Neuronal stem cell (in vitro differentiated cells): ENCODE measurements around the gene ZACN.
"Not testable (repeated sequence)": the region's sequence is repeated elsewhere in the genome, so short reads cannot be mapped to it uniquely, and the experiment has no call there.

Experiments
- DNase-seq: peaks from one replicate; pipeline ENCODE4 v3.0.0-alpha.2; 2013; ENCODE audit warnings: low spot score
- H2AFZ ChIP-seq: one replicate; pipeline ENCODE4 v1.6.1; 2013; ENCODE audit warnings: mild to moderate bottlenecking, low read length, inconsistent platforms
- H2AK5ac ChIP-seq: 2 replicates; pipeline ENCODE4 v1.6.1; 2013; ENCODE audit warnings: low read depth, mild to moderate bottlenecking, inconsistent platforms, low read length, moderate library complexity, mixed read lengths
- H2BK120ac ChIP-seq: 2 replicates; pipeline ENCODE4 v1.6.1; 2013; ENCODE audit warnings: low read depth, mild to moderate bottlenecking, inconsistent platforms, low read length, moderate library complexity, mixed read lengths
- H2BK12ac ChIP-seq: one replicate; pipeline ENCODE4 v1.6.1; 2013; ENCODE audit warnings: low read length, inconsistent platforms
- H2BK15ac ChIP-seq: 2 replicates; pipeline ENCODE4 v1.6.1; 2013; ENCODE audit warnings: mild to moderate bottlenecking, low read length, inconsistent platforms, mixed read lengths
- H2BK5ac ChIP-seq: one replicate; pipeline ENCODE4 v1.6.1; 2013; ENCODE audit warnings: inconsistent platforms, mild to moderate bottlenecking, low read length, moderate library complexity
- H3K14ac ChIP-seq: one replicate; pipeline ENCODE4 v1.6.1; 2013; ENCODE audit warnings: low read length, inconsistent platforms
- H3K18ac ChIP-seq: 2 replicates; pipeline ENCODE4 v1.6.1; 2013; ENCODE audit warnings: low read length, inconsistent platforms
- H3K23ac ChIP-seq: 2 replicates; pipeline ENCODE4 v1.6.1; 2013; ENCODE audit warnings: low read depth, mild to moderate bottlenecking, mixed read lengths, low read length, inconsistent platforms; ENCODE audit not compliant: poor library complexity
- H3K27ac ChIP-seq: replicated peaks from 3 replicates; pipeline ENCODE4 v1.5.1; 2013; ENCODE audit warnings: low read length, inconsistent platforms
- H3K27me3 ChIP-seq, 3 experiments: 2 replicates each; pipeline ENCODE4 v1.6.1; 2013; ENCODE audit warnings: low read length in 3 of 3, mild to moderate bottlenecking in 2 of 3, inconsistent platforms in 1 of 3, low read depth in 1 of 3, mixed read lengths in 1 of 3, moderate library complexity in 1 of 3; ENCODE audit not compliant: control insufficient read depth in 3 of 3, insufficient read depth in 3 of 3
- H3K36me3 ChIP-seq, 2 donors: replicated peaks in 1 of 2; 2 replicates each; pipeline ENCODE4 v1.6.1; 2013; ENCODE audit warnings: low read length in 2 of 2; ENCODE audit not compliant: control insufficient read depth in 2 of 2, insufficient read depth in 2 of 2
- H3K4ac ChIP-seq: 2 replicates; pipeline ENCODE4 v1.6.1; 2013; ENCODE audit warnings: inconsistent platforms, mild to moderate bottlenecking, low read length, moderate library complexity
- H3K4me1 ChIP-seq, 2 donors: 1 replicate in 1 of 2; 2 replicates in 1 of 2; pipeline ENCODE4 v1.6.1; 2013; ENCODE audit warnings: low read length in 2 of 2, low read depth in 1 of 2; ENCODE audit not compliant: control insufficient read depth in 2 of 2, insufficient read depth in 1 of 2
- H3K4me2 ChIP-seq: one replicate; pipeline ENCODE4 v1.6.1; 2013; ENCODE audit warnings: mild to moderate bottlenecking, low read length, inconsistent platforms; ENCODE audit not compliant: insufficient read depth, poor library complexity, severe bottlenecking
- H3K4me3 ChIP-seq, 2 donors: 2 replicates each; pipeline ENCODE4 v1.5.1; 2013; ENCODE audit warnings: low read length in 2 of 2, mild to moderate bottlenecking in 2 of 2, inconsistent platforms in 1 of 2, moderate library complexity in 1 of 2
- H3K79me1 ChIP-seq: one replicate; pipeline ENCODE4 v1.6.1; 2013; ENCODE audit warnings: low read depth, mild to moderate bottlenecking, inconsistent platforms, low read length, moderate library complexity
- H3K9ac ChIP-seq: one replicate; pipeline ENCODE4 v1.6.1; 2013; ENCODE audit warnings: mild to moderate bottlenecking, low read depth, low read length, inconsistent platforms; ENCODE audit not compliant: poor library complexity
- H3K9me3 ChIP-seq, 2 donors: replicated peaks in 1 of 2; 2 replicates each; pipeline versions ENCODE3 to v1.6.1; 2013; ENCODE audit warnings: low read length in 2 of 2, mild to moderate bottlenecking in 2 of 2, inconsistent platforms in 1 of 2, low read depth in 1 of 2, mixed read lengths in 1 of 2, moderate library complexity in 1 of 2; ENCODE audit not compliant: control insufficient read depth in 2 of 2, insufficient read depth in 1 of 2
- H4K8ac ChIP-seq: one replicate; pipeline ENCODE4 v1.6.1; 2013; ENCODE audit warnings: low read depth, mild to moderate bottlenecking, inconsistent platforms, low read length, moderate library complexity
- H4K91ac ChIP-seq: one replicate; pipeline ENCODE4 v1.6.1; 2013; ENCODE audit warnings: low read length, low read depth, mild to moderate bottlenecking, inconsistent platforms; ENCODE audit not compliant: poor library complexity
- WGBS, 2 donors: extraction: QIAGEN DNeasy Blood & Tissue Kit; methylation state at CpG; one replicate each; pipeline ENCODE4 v1.1.7; 2013; ENCODE audit warnings: missing lambda C conversion rate in 2 of 2, mixed read lengths in 1 of 2; ENCODE audit not compliant: insufficient read length in 2 of 2, insufficient replicate concordance in 1 of 2; ENCODE audit errors: extremely low coverage in 2 of 2; 5-methylcytosine and 5-hydroxymethylcytosine counted together

Gene ZACN

GRCh38 chr17:76077584-76078110 lies 1.3 kb upstream of the ZACN start:
- no CpG with 5 or more reads among the region's 12 CpGs for WGBS, 2 donors
- no peak for DNase-seq
- peaks cover 17 to 24% of the 10 kb centered on the region in 2 donors for H3K4me1 ChIP-seq

GRCh38 chr17:76078370-76078769 lies 612 bp upstream of the ZACN start:
- H3K4me3 ChIP-seq, H2BK15ac ChIP-seq, H3K4me2 ChIP-seq, H3K23ac ChIP-seq, H4K91ac ChIP-seq, H3K9ac ChIP-seq, H3K18ac ChIP-seq, H2BK120ac ChIP-seq, DNase-seq, H3K9me3 ChIP-seq, H2BK5ac ChIP-seq, H3K27ac ChIP-seq, H2BK12ac ChIP-seq, H3K14ac ChIP-seq, H4K8ac ChIP-seq, H2AK5ac ChIP-seq, H2AFZ ChIP-seq, H3K79me1 ChIP-seq, H3K4ac ChIP-seq: not testable (repeated sequence)
- Histone ChIP-seq H3K27me3 (peaks cover 38 to 67% (median 38%) of the 10 kb centered on the region in 3 experiments), H3K36me3 (peaks cover 5 to 15% of the 10 kb centered on the region in 2 donors), H3K4me1 (peaks cover 17 to 22% of the 10 kb centered on the region in 2 donors)
- no CpG with 5 or more reads among the region's 5 CpGs for WGBS, 2 donors

More at GRCh38 chr17:76077584-76078110, 1.3 kb upstream of the ZACN start:
- Histone ChIP-seq H4K8ac (no peak overlapping the region), H2AK5ac (peak overlapping the region; percentile 74), H4K91ac (no peak overlapping the region), H2BK12ac (no peak overlapping the region), H2BK120ac (no peak overlapping the region), H3K36me3 (peaks cover 3 to 8% of the 10 kb centered on the region in 2 donors), H2BK15ac (no peak overlapping the region), H3K9ac (no peak overlapping the region), H3K79me1 (no peaks in the 10 kb centered on the region), H3K23ac (no peak overlapping the region), H3K14ac (no peak overlapping the region), H3K4me2 (no peak overlapping the region), H3K4me3 (no peak overlapping the region), H3K27ac (no peak overlapping the region), H2AFZ (no peak overlapping the region), H3K4ac (no peak overlapping the region), H3K18ac (no peak overlapping the region), H3K27me3 (peaks cover 38 to 67% (median 38%) of the 10 kb centered on the region in 3 experiments), H2BK5ac (no peak overlapping the region), H3K9me3 (peaks cover 0 to 5% of the 10 kb centered on the region in 2 donors)

- no CpG with 5 or more reads among the region's 9 CpGs for WGBS, 2 donors
- Histone ChIP-seq H3K23ac (peak overlapping the region; percentile 86), H3K4me1 (peaks cover 17 to 22% of the 10 kb centered on the region in 2 donors), H3K4ac (no peak overlapping the region), H3K36me3 (peaks cover 13 to 27% of the 10 kb centered on the region in 2 donors), H2AFZ (no peak overlapping the region), H3K4me2 (peak overlapping the region; percentile 38), H2AK5ac (no peak overlapping the region), H3K9me3 (peaks cover 0 to 5% of the 10 kb centered on the region in 2 donors), H4K91ac (no peak overlapping the region), H3K27me3 (peaks cover 26 to 55% (median 31%) of the 10 kb centered on the region in 3 experiments), H3K9ac (peak overlapping the region; percentile 46), H4K8ac (no peak overlapping the region), H3K27ac (no peak overlapping the region), H3K18ac (peak overlapping the region; percentile 15), H3K14ac (peak overlapping the region; percentile 28), H2BK15ac (no peak overlapping the region), H2BK12ac (no peak overlapping the region), H2BK120ac (no peak overlapping the region), H2BK5ac (no peak overlapping the region), H3K4me3 (peak overlapping the region in 1 of 2 donors; percentile 39), H3K79me1 (no peaks in the 10 kb centered on the region)
- no peak for DNase-seq
Measured at GRCh38 chr17:76079535-76079955, 563 bp downstream of the ZACN start.

GRCh38 chr17:76079956-76080767 lies 1.2 kb downstream of the ZACN start:
- H3K27me3 ChIP-seq, result peaks cover 20 to 49% (median 25%) of the 10 kb centered on the region in 3 experiments

More at GRCh38 chr17:76079956-76080767, 1.2 kb downstream of the ZACN start:
- H2AK5ac ChIP-seq, result no peak overlapping the region
- no peak overlapping the region for H2BK5ac ChIP-seq
- peaks cover 0 to 2% of the 10 kb centered on the region in 2 donors for H3K9me3 ChIP-seq
- H3K79me1 ChIP-seq, result no peaks in the 10 kb centered on the region
- peaks cover 17 to 33% of the 10 kb centered on the region in 2 donors for H3K36me3 ChIP-seq
- H3K4me1 ChIP-seq, result peaks cover 17 to 19% of the 10 kb centered on the region in 2 donors
- H3K23ac ChIP-seq, result peak overlapping the region; percentile 86
- H3K9ac ChIP-seq, result peak overlapping the region; percentile 50
- no peak overlapping the region for H3K4ac ChIP-seq
- H2BK12ac ChIP-seq, result no peak overlapping the region
- H4K8ac ChIP-seq, result no peak overlapping the region
- no peak for DNase-seq
- H3K18ac ChIP-seq, result peak overlapping the region; percentile 40
- H2BK15ac ChIP-seq, result no peak overlapping the region
- H4K91ac ChIP-seq, result no peak overlapping the region
- no peak overlapping the region for H2AFZ ChIP-seq
- H3K14ac ChIP-seq, result peak overlapping the region; percentile 28
- H3K4me2 ChIP-seq, result peak overlapping the region; percentile 38
- H3K4me3 ChIP-seq, result no peak overlapping the region
- WGBS, 2 donors, result no CpG with 5 or more reads among the region's 23 CpGs
- H2BK120ac ChIP-seq, result no peak overlapping the region
- no peak overlapping the region for H3K27ac ChIP-seq
